Dermis blood vessel endothelial cell (primary cell): ENCODE measurements around the gene ARHGAP45. TPM values are rescaled to one million over a fixed set of nuclear protein-coding genes. Genes with fewer than 3 reads are reported as not detected.

Experiments
- DNase-seq: peaks from one replicate; pipeline ENCODE4 v3.0.0; 2010
- total RNA-seq: library from RNA; depleted of rRNA; stranded (reverse); fragments of >200 nt; gene quantifications from 2 replicates; pipeline ENCODE4 v1.2.3, GENCODE V29; 2014

The ARHGAP45 gene
- total RNA-seq, 1 donor from 2014 or later, result 40.3 TPM

- no peak for DNase-seq
These were observed 69.2 kb downstream of the ARHGAP45 start for GRCh38 chr19:1136201-1136600.

Other genes with a start within 250 kb of the ARHGAP45 start
- gene PLPPR3, start 245.2 kb upstream of the ARHGAP45 start, total RNA-seq, result under 0.01 TPM in 1 of 2 replicates, not detected in the other
- not detected in 2 replicates for gene AZU1, start 239.3 kb upstream of the ARHGAP45 start, total RNA-seq
- not detected in 2 replicates for gene PRTN3, start 226.2 kb upstream of the ARHGAP45 start, total RNA-seq
- not detected in 2 replicates for gene ELANE, start 214.9 kb upstream of the ARHGAP45 start, total RNA-seq
- gene CFD, start 207.5 kb upstream of the ARHGAP45 start, total RNA-seq, result 2.5 TPM in 1 of 2 replicates, not detected in the other
- 40.5 and 64.0 TPM in 2 replicates for gene MED16, start 174.0 kb upstream of the ARHGAP45 start, total RNA-seq
- gene RNU6-9, start 173.7 kb upstream of the ARHGAP45 start, total RNA-seq, result not detected in 2 replicates
- 36.9 and 47.0 TPM in 2 replicates for gene R3HDM4, start 153.9 kb upstream of the ARHGAP45 start, total RNA-seq
- not detected in 2 replicates for gene KISS1R, start 149.8 kb upstream of the ARHGAP45 start, total RNA-seq
- gene ARID3A, start 141.1 kb upstream of the ARHGAP45 start, total RNA-seq, result 9.0 and 9.7 TPM in 2 replicates
- 69.9 and 83.3 TPM in 2 replicates for gene WDR18, start 82.8 kb upstream of the ARHGAP45 start, total RNA-seq
- 0.28 and 1.0 TPM in 2 replicates for gene GRIN3B, start 66.7 kb upstream of the ARHGAP45 start, total RNA-seq
- 67.2 and 78.9 TPM in 2 replicates for gene TMEM259, start 46.0 kb upstream of the ARHGAP45 start, total RNA-seq
- not detected in 2 replicates for gene RNU6-2, start 45.6 kb upstream of the ARHGAP45 start, total RNA-seq
- gene CNN2, start 40.6 kb upstream of the ARHGAP45 start, total RNA-seq, result 108 and 253 TPM in 2 replicates
- gene ABCA7, start 27.1 kb upstream of the ARHGAP45 start, total RNA-seq, result 9.4 and 10.0 TPM in 2 replicates
- gene POLR2E, start 28.2 kb downstream of the ARHGAP45 start, total RNA-seq, result 71.5 and 193 TPM in 2 replicates
- gene GPX4, start 36.8 kb downstream of the ARHGAP45 start, total RNA-seq, result 281 and 591 TPM in 2 replicates
- 37.1 and 52.2 TPM in 2 replicates for gene SBNO2, start 107.1 kb downstream of the ARHGAP45 start, total RNA-seq
- 107 and 108 TPM in 2 replicates for gene STK11, start 138.6 kb downstream of the ARHGAP45 start, total RNA-seq
- gene CBARP, start 170.8 kb downstream of the ARHGAP45 start, total RNA-seq, result 2.7 and 2.8 TPM in 2 replicates
- 19.9 and 31.1 TPM in 2 replicates for gene ATP5F1D, start 174.6 kb downstream of the ARHGAP45 start, total RNA-seq
- gene MIDN, start 181.4 kb downstream of the ARHGAP45 start, total RNA-seq, result 22.1 and 27.9 TPM in 2 replicates
- 83.1 and 192 TPM in 2 replicates for gene CIRBP, start 202.2 kb downstream of the ARHGAP45 start, total RNA-seq
- gene FAM174C, start 208.4 kb downstream of the ARHGAP45 start, total RNA-seq, result 22.0 and 25.0 TPM in 2 replicates
- not detected in 2 replicates for gene EFNA2, start 218.7 kb downstream of the ARHGAP45 start, total RNA-seq